D721Med (cell line): ENCODE measurements around the gene SNTG2.

ENCODE experiments used
- DNase-seq: peaks from one replicate; pipeline ENCODE4 v3.0.0; 2011; ENCODE audit warnings: low spot score; ENCODE audit not compliant: insufficient read length
- FAIRE-seq: peaks from 2 replicates; lab custom pipeline; 2011; peaks lifted over from hg19 to GRCh38; lab: Jason Lieb, UNC
- CTCF ChIP-seq: IDR thresholded peaks from 2 replicates; pipeline ENCODE4 v1.5.1; 2012; ENCODE audit warnings: mild to moderate bottlenecking, control low read depth; ENCODE audit not compliant: insufficient read depth; ENCODE audit errors: missing control alignments

SNTG2 gene

GRCh38 chr2:1136846-1137245 lies 186.2 kb downstream of the SNTG2 start:
- DNase-seq: no peak
- no peak for TF ChIP-seq CTCF
- FAIRE-seq: no peak

DNA sequence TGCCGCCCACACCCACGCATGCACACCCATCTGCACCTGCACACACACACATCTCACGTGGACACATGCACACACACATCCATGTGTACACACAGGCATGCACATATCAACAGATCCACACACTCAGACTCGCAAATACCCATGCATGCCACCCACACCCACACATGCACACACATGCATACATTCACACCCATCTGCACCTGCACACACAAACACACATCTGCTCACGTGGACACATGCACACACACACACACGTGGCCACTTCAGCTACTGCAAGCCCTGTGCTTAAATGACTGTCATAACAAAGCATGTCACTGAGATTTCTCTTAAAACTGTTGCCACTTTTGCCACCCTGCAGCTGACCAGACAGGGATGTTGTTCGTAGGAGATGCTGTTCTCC lies 186.6 kb downstream of the SNTG2 start:
- DNase-seq: no peak
- FAIRE-seq: no peak
- no peak for TF ChIP-seq CTCF

- TF ChIP-seq CTCF: no peak
- no peak for DNase-seq
- no peak for FAIRE-seq
Observed at GRCh38 chr2:1137913-1138391, 187.3 kb downstream of the SNTG2 start.

- no peak for DNase-seq
- peak; percentile 61 for TF ChIP-seq CTCF
- FAIRE-seq: no peak
Observed at GRCh38 chr2:1140389-1141003, 189.8 kb downstream of the SNTG2 start.

GRCh38 chr2:1141079-1141478 lies 190.4 kb downstream of the SNTG2 start:
- DNase-seq: no peak
- no peak for TF ChIP-seq CTCF
- FAIRE-seq: no peak

DNA sequence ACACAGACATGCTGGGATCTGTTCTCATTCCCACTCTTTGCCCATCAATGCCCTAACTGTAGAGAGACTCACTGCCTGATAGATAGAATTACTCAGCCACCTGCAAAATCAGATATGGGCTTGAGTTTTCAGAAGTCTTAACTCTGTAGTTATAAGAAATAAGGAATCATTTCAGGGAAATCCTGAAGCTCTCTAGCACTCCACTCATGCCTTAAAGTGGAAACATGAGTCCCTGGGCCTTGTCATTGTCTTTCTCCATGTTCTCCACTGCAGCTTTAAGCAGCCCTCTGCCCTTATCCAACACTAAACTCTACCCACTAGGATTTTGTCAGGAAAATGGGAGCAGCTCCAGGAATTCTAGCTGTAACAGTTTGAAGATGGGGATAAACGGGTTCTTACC lies 192.5 kb downstream of the SNTG2 start:
- TF ChIP-seq CTCF: no peak
- FAIRE-seq (no peak), DNase-seq (no peak)

- FAIRE-seq (no peak), DNase-seq (no peak)
- TF ChIP-seq CTCF: no peak
Observed at GRCh38 chr2:1147873-1148612, 197.4 kb downstream of the SNTG2 start.
